OCI-LY3 (cell line): Measurements from ENCODE around the gene ZNF555.
A peak's percentile ranks its signal among the peaks of the same experiment; 100 is the strongest.
"Not testable (repeated sequence)": the region's sequence is repeated elsewhere in the genome, so short reads cannot be mapped to it uniquely, and the experiment has no call there.

ENCODE experiments used
- H2AFZ ChIP-seq: fragments of 200-600, 300-600 bp; shearing (Covaris generic); 2 replicates; pipeline ENCODE4 v1.6.0; 2014; ENCODE audit warnings: antibody characterized with exemption, low read depth, low read length
- H3K27ac ChIP-seq: fragments of 200-600, 300-600 bp; sonication (generic); 2 replicates; pipeline ENCODE4 v1.5.1; 2014; ENCODE audit warnings: mild to moderate bottlenecking, low read length, moderate library complexity, mixed read lengths
- H3K27me3 ChIP-seq: fragments of 200-600, 300-600 bp; sonication (generic); 2 replicates; pipeline ENCODE4 v1.6.1; 2014; ENCODE audit warnings: low read depth, low read length, mixed read lengths
- H3K36me3 ChIP-seq: fragments of 200-600, 300-600 bp; sonication (generic); replicated peaks from 2 replicates; pipeline ENCODE3; 2014; ENCODE audit warnings: low read depth, low read length, mixed read lengths
- H3K4me1 ChIP-seq: fragments of 300-600, 200-600 bp; sonication (generic); 2 replicates; pipeline ENCODE4 v1.6.1; 2014; ENCODE audit warnings: low read length, mixed read lengths
- H3K4me2 ChIP-seq: fragments of 200-600, 300-600 bp; sonication (generic); 2 replicates; pipeline ENCODE4 v1.6.1; 2014; ENCODE audit warnings: low read length, mixed read lengths
- H3K4me3 ChIP-seq: fragments of 300-600, 200-600 bp; sonication (generic); 2 replicates; pipeline ENCODE4 v1.5.1; 2014; ENCODE audit warnings: antibody characterized with exemption, mild to moderate bottlenecking, low read length, moderate library complexity
- H3K79me2 ChIP-seq: fragments of 300-600, 200-600 bp; shearing (Covaris generic); 2 replicates; pipeline ENCODE4 v1.6.1; 2014; ENCODE audit warnings: mild to moderate bottlenecking, low read length, mixed read lengths
- H3K9ac ChIP-seq: fragments of 300-600, 200-600 bp; shearing (Covaris generic); 2 replicates; pipeline ENCODE4 v1.6.0; 2014; ENCODE audit warnings: mild to moderate bottlenecking, low read length, moderate library complexity
- H3K9me3 ChIP-seq: fragments of 200-600, 300-600 bp; shearing (Covaris generic); 2 replicates; pipeline ENCODE4 v1.6.1; 2014; ENCODE audit warnings: low read length, mixed read lengths; ENCODE audit not compliant: insufficient read depth
- H4K20me1 ChIP-seq: fragments of 200-600, 300-600 bp; sonication (generic); 2 replicates; pipeline ENCODE4 v1.6.1; 2016; ENCODE audit warnings: low read length, mixed read lengths; ENCODE audit not compliant: insufficient read depth
- EZH2phosphoT487 ChIP-seq: fragments of 200-600 bp; shearing (Covaris generic); IDR thresholded peaks from 2 replicates; pipeline ENCODE4 v1.6.1; 2018; ENCODE audit warnings: antibody characterized with exemption, mixed run types, low read depth
- TF ChIP-seq, protein P1 (sequence below): fragments of 200-600, 300-600 bp; sonication (generic); IDR thresholded peaks from 2 replicates; pipeline ENCODE4 v1.5.1; 2014; ENCODE audit warnings: antibody characterized with exemption, low read length, low read depth

ZNF555 gene

GRCh38 chr19:2869618-2870017, 28.3 kb downstream of the ZNF555 start:
- Histone ChIP-seq H3K9ac (no peak overlapping the region), H3K79me2 (no peaks in the 10 kb centered on the region), H3K4me1 (no peaks in the 10 kb centered on the region), H3K27me3 (no peaks in the 10 kb centered on the region), H4K20me1 (no peaks in the 10 kb centered on the region), H2AFZ (no peak overlapping the region), H3K9me3 (no peaks in the 10 kb centered on the region), H3K4me2 (no peak overlapping the region), H3K4me3 (no peak overlapping the region), H3K27ac (no peak overlapping the region), H3K36me3 (no peaks in the 10 kb centered on the region)
- no peak for TF ChIP-seq EZH2phosphoT487
- TF ChIP-seq, protein P1, sequence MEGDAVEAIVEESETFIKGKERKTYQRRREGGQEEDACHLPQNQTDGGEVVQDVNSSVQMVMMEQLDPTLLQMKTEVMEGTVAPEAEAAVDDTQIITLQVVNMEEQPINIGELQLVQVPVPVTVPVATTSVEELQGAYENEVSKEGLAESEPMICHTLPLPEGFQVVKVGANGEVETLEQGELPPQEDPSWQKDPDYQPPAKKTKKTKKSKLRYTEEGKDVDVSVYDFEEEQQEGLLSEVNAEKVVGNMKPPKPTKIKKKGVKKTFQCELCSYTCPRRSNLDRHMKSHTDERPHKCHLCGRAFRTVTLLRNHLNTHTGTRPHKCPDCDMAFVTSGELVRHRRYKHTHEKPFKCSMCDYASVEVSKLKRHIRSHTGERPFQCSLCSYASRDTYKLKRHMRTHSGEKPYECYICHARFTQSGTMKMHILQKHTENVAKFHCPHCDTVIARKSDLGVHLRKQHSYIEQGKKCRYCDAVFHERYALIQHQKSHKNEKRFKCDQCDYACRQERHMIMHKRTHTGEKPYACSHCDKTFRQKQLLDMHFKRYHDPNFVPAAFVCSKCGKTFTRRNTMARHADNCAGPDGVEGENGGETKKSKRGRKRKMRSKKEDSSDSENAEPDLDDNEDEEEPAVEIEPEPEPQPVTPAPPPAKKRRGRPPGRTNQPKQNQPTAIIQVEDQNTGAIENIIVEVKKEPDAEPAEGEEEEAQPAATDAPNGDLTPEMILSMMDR, result no peak

GRCh38 chr19:2872175-2872574, 30.9 kb downstream of the ZNF555 start:
- not testable (repeated sequence) for H3K4me3 ChIP-seq, H3K27me3 ChIP-seq, H3K36me3 ChIP-seq, H3K9ac ChIP-seq, H3K9me3 ChIP-seq, H2AFZ ChIP-seq, H3K27ac ChIP-seq, H3K4me1 ChIP-seq, H3K79me2 ChIP-seq, H4K20me1 ChIP-seq
- peak overlapping the region; percentile 28; the same call in 1 of the 2 replicates for H3K4me2 ChIP-seq

- H2AFZ ChIP-seq, result no peak overlapping the region
- no peaks in the 10 kb centered on the region for H3K36me3 ChIP-seq
- H3K27me3 ChIP-seq, result no peaks in the 10 kb centered on the region
- H3K4me1 ChIP-seq, result no peaks in the 10 kb centered on the region
- H3K79me2 ChIP-seq, result no peaks in the 10 kb centered on the region
- peaks cover 19% of the 10 kb centered on the region for H3K9me3 ChIP-seq
- H4K20me1 ChIP-seq, result no peaks in the 10 kb centered on the region
- TF ChIP-seq, protein P1, result no peak
- no peak for TF ChIP-seq EZH2phosphoT487
- no peak overlapping the region for H3K9ac ChIP-seq
- no peak overlapping the region for H3K4me3 ChIP-seq
- H3K4me2 ChIP-seq, result no peak overlapping the region
- no peak overlapping the region for H3K27ac ChIP-seq
Measured at GRCh38 chr19:2877398-2878331, 36.4 kb downstream of the ZNF555 start.

DNA sequence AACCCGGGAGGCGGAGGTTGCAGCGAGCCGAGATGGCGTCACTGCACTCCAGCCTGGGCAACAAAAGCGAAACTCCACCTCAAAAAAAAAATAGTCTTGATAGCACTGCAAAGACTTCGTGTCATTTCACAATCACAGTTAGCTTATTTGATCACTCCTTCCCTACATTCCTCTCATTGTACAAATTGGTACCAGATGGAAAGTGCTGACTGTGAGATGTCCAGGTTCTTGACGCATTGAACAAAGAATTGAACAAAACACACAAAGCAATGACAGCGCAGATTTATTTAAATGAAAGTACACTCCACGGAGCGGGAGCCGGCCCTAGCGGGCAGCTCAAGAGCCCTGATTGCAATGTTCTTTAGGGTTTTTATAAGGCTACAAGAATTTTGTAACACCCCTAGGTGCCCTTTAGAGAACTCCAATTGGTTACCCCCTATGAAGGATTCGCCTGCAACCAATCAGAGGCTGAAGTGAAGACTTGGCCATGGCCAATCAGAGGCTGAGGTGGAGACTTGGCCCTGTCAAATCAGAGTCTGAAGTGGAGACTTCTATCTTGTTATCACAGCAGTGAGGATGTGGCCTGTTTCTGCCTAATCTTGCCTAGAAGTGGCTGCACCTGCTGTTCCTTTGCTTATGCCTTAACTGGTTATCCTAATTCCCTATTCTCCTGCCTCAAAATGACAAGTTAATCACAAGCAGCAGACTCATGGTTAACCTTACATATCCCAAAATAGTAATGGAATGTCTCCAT, 42.6 kb downstream of the ZNF555 start:
- Histone ChIP-seq H3K79me2 (no peaks in the 10 kb centered on the region), H3K9ac (no peak overlapping the region), H3K4me1 (peaks cover 13% of the 10 kb centered on the region), H3K27me3 (no peaks in the 10 kb centered on the region), H3K9me3 (0 out of 2 replicates have a peak, but pooled peaks cover 2% of the 10 kb centered on the region), H3K4me3 (no peak overlapping the region), H3K4me2 (no peak overlapping the region), H3K27ac (no peak overlapping the region), H4K20me1 (no peaks in the 10 kb centered on the region), H3K36me3 (no peaks in the 10 kb centered on the region), H2AFZ (no peak overlapping the region)
- no peak for TF ChIP-seq EZH2phosphoT487
- TF ChIP-seq, protein P1, result no peak
